Measurements from ENCODE around the gene SOHLH1. TPM values are rescaled to one million over a fixed set of nuclear protein-coding genes. Genes with fewer than 3 reads are reported as not detected.

The SOHLH1 gene
- total RNA-seq, 1 donor = not detected

GRCh38 chr9:135666534-135667462, 32.5 kb downstream of the SOHLH1 start:
- DNase-seq (ENCODE audit: insufficient read length, low spot score, missing footprints) = peak; percentile 38
- H3K4me1 ChIP-seq (ENCODE audit: insufficient read depth, low read length) = no peaks in the 10 kb centered on the region
- H3K36me3 ChIP-seq (ENCODE audit: insufficient read depth, low read length) = no peaks in the 10 kb centered on the region
- no peak overlapping the region for H3K4me3 ChIP-seq (ENCODE audit: insufficient read depth, low read length)
- H4K20me1 ChIP-seq (ENCODE audit: insufficient read depth, low read length) = no peaks in the 10 kb centered on the region
- H3K27ac ChIP-seq (ENCODE audit: low read depth, low read length) = no peak overlapping the region
- H3K9me3 ChIP-seq (ENCODE audit: low read depth, low read length) = no peaks in the 10 kb centered on the region
- no peak overlapping the region for H2AFZ ChIP-seq (ENCODE audit: low read length)
- H3K27me3 ChIP-seq (ENCODE audit: insufficient read depth, low read length) = no peaks in the 10 kb centered on the region
- TF ChIP-seq CTCF (IDR thresholded peaks at IDR 0.05; ENCODE audit: extremely low read depth, low read depth, low read length) = no peak
- H3K4me2 ChIP-seq (ENCODE audit: insufficient read depth, low read length) = no peak overlapping the region
- no peaks in the 10 kb centered on the region for H3K79me2 ChIP-seq (ENCODE audit: insufficient read depth, low read length)

GRCh38 chr9:135665795-135666189, 33.5 kb downstream of the SOHLH1 start:
- Histone ChIP-seq H3K4me3 (ENCODE audit: insufficient read depth, low read length) (no peak overlapping the region), H3K36me3 (ENCODE audit: insufficient read depth, low read length) (no peaks in the 10 kb centered on the region), H3K27ac (ENCODE audit: low read depth, low read length) (no peak overlapping the region), H3K4me1 (ENCODE audit: insufficient read depth, low read length) (no peaks in the 10 kb centered on the region), H3K79me2 (ENCODE audit: insufficient read depth, low read length) (no peaks in the 10 kb centered on the region), H3K27me3 (ENCODE audit: insufficient read depth, low read length) (no peaks in the 10 kb centered on the region), H2AFZ (ENCODE audit: low read length) (no peak overlapping the region), H3K9me3 (ENCODE audit: low read depth, low read length) (no peaks in the 10 kb centered on the region), H3K4me2 (ENCODE audit: insufficient read depth, low read length) (no peak overlapping the region), H4K20me1 (ENCODE audit: insufficient read depth, low read length) (no peaks in the 10 kb centered on the region)
- no peak for TF ChIP-seq CTCF (IDR thresholded peaks at IDR 0.05; ENCODE audit: extremely low read depth, low read depth, low read length)
- peak; percentile 45 for DNase-seq (ENCODE audit: insufficient read length, low spot score, missing footprints)

- Histone ChIP-seq H3K4me1 (ENCODE audit: insufficient read depth, low read length) (no peaks in the 10 kb centered on the region), H3K9me3 (ENCODE audit: low read depth, low read length) (no peaks in the 10 kb centered on the region)
Measured at GRCh38 chr9:135664801-135665794, 34.2 kb downstream of the SOHLH1 start.

More at GRCh38 chr9:135664801-135665794, 34.2 kb downstream of the SOHLH1 start:
- Histone ChIP-seq H3K4me2 (ENCODE audit: insufficient read depth, low read length) (no peak overlapping the region), H3K27ac (ENCODE audit: low read depth, low read length) (no peak overlapping the region), H4K20me1 (ENCODE audit: insufficient read depth, low read length) (no peaks in the 10 kb centered on the region), H3K36me3 (ENCODE audit: insufficient read depth, low read length) (no peaks in the 10 kb centered on the region), H3K4me3 (ENCODE audit: insufficient read depth, low read length) (no peak overlapping the region), H3K79me2 (ENCODE audit: insufficient read depth, low read length) (no peaks in the 10 kb centered on the region), H3K27me3 (ENCODE audit: insufficient read depth, low read length) (no peaks in the 10 kb centered on the region), H2AFZ (ENCODE audit: low read length) (no peak overlapping the region)
- peak; percentile 78 for DNase-seq (ENCODE audit: insufficient read length, low spot score, missing footprints)
- TF ChIP-seq CTCF (IDR thresholded peaks at IDR 0.05; ENCODE audit: extremely low read depth, low read depth, low read length) = no peak
